IPS DF 19.7 (cell line): ENCODE results near the gene IGF2BP3.

ENCODE experiments used
- DNase-seq: peaks from one replicate; pipeline ENCODE4 v3.0.0-alpha.2; 2013; ENCODE audit warnings: low read depth, low spot score

The IGF2BP3 gene

GRCh38 chr7:23264916-23265458 is 205.3 kb downstream of the IGF2BP3 start:
- DNase-seq, result no peak

- no peak for DNase-seq
Observed at GRCh38 chr7:23261843-23262452, 208.3 kb downstream of the IGF2BP3 start.

GRCh38 chr7:23260371-23260770 is 209.9 kb downstream of the IGF2BP3 start:
- no peak for DNase-seq
